ENCODE data around the gene ARVCF. TPM values are rescaled to one million over a fixed set of nuclear protein-coding genes. Genes with fewer than 3 reads are reported as not detected.

ARVCF gene
- total and polyA plus RNA-seq, 9 of the 15 experiments (the other 6 are each of a cell fraction or from before 2014, with no cell fraction given): 0.03 to 97.4 (median 15.6) TPM

DNA sequence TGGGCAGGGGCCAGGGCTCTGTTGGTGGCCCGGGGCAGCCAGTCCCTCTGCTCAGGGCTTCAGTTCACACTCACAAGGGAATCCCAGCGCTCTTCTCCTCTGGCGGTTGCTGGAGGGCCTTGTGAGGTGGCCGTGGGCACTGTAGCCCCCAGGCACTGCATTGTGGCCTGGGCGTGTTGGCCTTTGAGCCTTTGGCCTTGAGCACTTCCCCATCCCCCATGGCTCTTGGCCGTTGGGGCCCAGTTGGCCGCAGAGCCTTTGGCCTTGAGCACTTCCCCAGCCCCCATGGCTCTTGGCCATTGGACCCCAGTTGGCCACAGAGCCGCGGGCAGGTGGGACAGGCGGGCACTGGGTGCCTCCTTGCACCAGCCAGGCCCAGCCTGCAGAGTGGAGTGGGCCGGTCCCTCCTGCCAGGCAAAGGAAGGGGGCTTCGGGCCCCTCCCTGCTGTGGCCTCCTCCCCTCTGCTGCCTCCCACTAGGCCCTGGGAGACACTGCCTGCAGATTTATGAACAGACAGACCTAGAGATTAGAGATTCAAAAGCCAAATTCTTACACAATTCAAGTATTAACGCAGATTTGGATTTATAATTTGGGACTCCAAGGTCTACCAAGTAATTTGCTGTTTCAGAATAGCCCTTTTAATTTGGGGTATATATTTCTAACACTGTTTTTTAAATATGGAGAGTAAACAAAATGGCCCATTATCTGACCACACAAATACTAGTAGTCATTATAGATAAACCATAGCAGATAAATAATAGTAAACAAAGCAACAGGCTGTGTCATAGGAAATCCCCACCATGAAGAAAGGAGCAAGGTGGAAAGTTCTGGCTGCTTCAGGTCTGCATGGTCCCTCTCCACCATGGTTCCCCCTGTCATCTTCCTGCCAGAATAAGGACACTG is 56.8 kb downstream of the ARVCF start (continued):
- TF ChIP-seq, protein P1, sequence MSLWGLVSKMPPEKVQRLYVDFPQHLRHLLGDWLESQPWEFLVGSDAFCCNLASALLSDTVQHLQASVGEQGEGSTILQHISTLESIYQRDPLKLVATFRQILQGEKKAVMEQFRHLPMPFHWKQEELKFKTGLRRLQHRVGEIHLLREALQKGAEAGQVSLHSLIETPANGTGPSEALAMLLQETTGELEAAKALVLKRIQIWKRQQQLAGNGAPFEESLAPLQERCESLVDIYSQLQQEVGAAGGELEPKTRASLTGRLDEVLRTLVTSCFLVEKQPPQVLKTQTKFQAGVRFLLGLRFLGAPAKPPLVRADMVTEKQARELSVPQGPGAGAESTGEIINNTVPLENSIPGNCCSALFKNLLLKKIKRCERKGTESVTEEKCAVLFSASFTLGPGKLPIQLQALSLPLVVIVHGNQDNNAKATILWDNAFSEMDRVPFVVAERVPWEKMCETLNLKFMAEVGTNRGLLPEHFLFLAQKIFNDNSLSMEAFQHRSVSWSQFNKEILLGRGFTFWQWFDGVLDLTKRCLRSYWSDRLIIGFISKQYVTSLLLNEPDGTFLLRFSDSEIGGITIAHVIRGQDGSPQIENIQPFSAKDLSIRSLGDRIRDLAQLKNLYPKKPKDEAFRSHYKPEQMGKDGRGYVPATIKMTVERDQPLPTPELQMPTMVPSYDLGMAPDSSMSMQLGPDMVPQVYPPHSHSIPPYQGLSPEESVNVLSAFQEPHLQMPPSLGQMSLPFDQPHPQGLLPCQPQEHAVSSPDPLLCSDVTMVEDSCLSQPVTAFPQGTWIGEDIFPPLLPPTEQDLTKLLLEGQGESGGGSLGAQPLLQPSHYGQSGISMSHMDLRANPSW (CRISPR knock-in tag; IDR thresholded peaks at IDR 0.05): 0 out of 2 replicates have a peak, but pooled peaks have one; percentile 44
- TF ChIP-seq, protein P2, sequence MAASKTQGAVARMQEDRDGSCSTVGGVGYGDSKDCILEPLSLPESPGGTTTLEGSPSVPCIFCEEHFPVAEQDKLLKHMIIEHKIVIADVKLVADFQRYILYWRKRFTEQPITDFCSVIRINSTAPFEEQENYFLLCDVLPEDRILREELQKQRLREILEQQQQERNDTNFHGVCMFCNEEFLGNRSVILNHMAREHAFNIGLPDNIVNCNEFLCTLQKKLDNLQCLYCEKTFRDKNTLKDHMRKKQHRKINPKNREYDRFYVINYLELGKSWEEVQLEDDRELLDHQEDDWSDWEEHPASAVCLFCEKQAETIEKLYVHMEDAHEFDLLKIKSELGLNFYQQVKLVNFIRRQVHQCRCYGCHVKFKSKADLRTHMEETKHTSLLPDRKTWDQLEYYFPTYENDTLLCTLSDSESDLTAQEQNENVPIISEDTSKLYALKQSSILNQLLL (CRISPR knock-in tag; IDR thresholded peaks at IDR 0.05; ENCODE audit: borderline replicate concordance): no peak
- TF ChIP-seq STAT5A (IDR thresholded peaks at IDR 0.05; ENCODE audit: borderline replicate concordance, low read length) (no peak; the same call in 1 of the 2 replicates), SMC3 (conservative IDR thresholded peaks at IDR 0.05; ENCODE audit: insufficient read depth, low read depth, low read length) (0 out of 2 replicates have a peak, but pooled peaks have one; percentile 10), RCOR1 (IDR thresholded peaks at IDR 0.05; ENCODE audit: borderline replicate concordance in 1 of 2, low read depth in 2 of 2, low read length in 2 of 2) (0 out of 4 replicates have a peak, but pooled peaks of 1 of the 2 experiments have one; percentile 25), THRAP3 (IDR thresholded peaks at IDR 0.05; ENCODE audit: borderline replicate concordance) (no peak), KLF10 (CRISPR knock-in tag; IDR thresholded peaks at IDR 0.05) (peak; percentile 20; the same call in 1 of the 2 replicates), TFAM (CRISPR knock-in tag; conservative IDR thresholded peaks at IDR 0.05) (no peak), CCNT2 (IDR thresholded peaks at IDR 0.05; ENCODE audit: borderline replicate concordance, extremely low read depth, insufficient read length, low read depth, low read length) (peak; percentile 11)
- TF ChIP-seq, protein P3, sequence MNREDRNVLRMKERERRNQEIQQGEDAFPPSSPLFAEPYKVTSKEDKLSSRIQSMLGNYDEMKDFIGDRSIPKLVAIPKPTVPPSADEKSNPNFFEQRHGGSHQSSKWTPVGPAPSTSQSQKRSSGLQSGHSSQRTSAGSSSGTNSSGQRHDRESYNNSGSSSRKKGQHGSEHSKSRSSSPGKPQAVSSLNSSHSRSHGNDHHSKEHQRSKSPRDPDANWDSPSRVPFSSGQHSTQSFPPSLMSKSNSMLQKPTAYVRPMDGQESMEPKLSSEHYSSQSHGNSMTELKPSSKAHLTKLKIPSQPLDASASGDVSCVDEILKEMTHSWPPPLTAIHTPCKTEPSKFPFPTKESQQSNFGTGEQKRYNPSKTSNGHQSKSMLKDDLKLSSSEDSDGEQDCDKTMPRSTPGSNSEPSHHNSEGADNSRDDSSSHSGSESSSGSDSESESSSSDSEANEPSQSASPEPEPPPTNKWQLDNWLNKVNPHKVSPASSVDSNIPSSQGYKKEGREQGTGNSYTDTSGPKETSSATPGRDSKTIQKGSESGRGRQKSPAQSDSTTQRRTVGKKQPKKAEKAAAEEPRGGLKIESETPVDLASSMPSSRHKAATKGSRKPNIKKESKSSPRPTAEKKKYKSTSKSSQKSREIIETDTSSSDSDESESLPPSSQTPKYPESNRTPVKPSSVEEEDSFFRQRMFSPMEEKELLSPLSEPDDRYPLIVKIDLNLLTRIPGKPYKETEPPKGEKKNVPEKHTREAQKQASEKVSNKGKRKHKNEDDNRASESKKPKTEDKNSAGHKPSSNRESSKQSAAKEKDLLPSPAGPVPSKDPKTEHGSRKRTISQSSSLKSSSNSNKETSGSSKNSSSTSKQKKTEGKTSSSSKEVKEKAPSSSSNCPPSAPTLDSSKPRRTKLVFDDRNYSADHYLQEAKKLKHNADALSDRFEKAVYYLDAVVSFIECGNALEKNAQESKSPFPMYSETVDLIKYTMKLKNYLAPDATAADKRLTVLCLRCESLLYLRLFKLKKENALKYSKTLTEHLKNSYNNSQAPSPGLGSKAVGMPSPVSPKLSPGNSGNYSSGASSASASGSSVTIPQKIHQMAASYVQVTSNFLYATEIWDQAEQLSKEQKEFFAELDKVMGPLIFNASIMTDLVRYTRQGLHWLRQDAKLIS (CRISPR knock-in tag; IDR thresholded peaks at IDR 0.05): no peak
- TF ChIP-seq, protein P4, sequence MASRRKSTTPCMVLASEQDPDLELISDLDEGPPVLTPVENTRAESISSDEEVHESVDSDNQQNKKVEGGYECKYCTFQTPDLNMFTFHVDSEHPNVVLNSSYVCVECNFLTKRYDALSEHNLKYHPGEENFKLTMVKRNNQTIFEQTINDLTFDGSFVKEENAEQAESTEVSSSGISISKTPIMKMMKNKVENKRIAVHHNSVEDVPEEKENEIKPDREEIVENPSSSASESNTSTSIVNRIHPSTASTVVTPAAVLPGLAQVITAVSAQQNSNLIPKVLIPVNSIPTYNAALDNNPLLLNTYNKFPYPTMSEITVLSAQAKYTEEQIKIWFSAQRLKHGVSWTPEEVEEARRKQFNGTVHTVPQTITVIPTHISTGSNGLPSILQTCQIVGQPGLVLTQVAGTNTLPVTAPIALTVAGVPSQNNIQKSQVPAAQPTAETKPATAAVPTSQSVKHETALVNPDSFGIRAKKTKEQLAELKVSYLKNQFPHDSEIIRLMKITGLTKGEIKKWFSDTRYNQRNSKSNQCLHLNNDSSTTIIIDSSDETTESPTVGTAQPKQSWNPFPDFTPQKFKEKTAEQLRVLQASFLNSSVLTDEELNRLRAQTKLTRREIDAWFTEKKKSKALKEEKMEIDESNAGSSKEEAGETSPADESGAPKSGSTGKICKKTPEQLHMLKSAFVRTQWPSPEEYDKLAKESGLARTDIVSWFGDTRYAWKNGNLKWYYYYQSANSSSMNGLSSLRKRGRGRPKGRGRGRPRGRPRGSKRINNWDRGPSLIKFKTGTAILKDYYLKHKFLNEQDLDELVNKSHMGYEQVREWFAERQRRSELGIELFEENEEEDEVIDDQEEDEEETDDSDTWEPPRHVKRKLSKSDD (conservative IDR thresholded peaks at IDR 0.05; ENCODE audit: low read length): no peak
- TF ChIP-seq, protein P5, sequence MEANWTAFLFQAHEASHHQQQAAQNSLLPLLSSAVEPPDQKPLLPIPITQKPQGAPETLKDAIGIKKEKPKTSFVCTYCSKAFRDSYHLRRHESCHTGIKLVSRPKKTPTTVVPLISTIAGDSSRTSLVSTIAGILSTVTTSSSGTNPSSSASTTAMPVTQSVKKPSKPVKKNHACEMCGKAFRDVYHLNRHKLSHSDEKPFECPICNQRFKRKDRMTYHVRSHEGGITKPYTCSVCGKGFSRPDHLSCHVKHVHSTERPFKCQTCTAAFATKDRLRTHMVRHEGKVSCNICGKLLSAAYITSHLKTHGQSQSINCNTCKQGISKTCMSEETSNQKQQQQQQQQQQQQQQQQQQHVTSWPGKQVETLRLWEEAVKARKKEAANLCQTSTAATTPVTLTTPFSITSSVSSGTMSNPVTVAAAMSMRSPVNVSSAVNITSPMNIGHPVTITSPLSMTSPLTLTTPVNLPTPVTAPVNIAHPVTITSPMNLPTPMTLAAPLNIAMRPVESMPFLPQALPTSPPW (CRISPR knock-in tag; IDR thresholded peaks at IDR 0.05): peak; percentile 58

All from K562 (cell line).